Measurements from ENCODE around the gene JADE2. TPM values are rescaled to one million over a fixed set of nuclear protein-coding genes. Genes with fewer than 3 reads are reported as not detected.

The JADE2 gene
- 11.8 TPM for total RNA-seq
- 14.1 TPM for polyA plus RNA-seq
- long read RNA-seq, donor 1, result 0 reads
- long read RNA-seq, donor 2, result 0 reads
- long read RNA-seq, donor 3, partial matches to known transcripts, result 0 of 1 reads
- long read RNA-seq, donor 3, other reads (novel, unspliced or antisense), result 0 of 1 reads
- long read RNA-seq, donor 4, partial matches to known transcripts, result 0 of 1 reads
- long read RNA-seq, donor 4, other reads (novel, unspliced or antisense), result 0 of 1 reads
- long read RNA-seq, donor 5, partial matches to known transcripts, result 11 of 13 reads
- long read RNA-seq, donor 5, other reads (novel, unspliced or antisense), result 0 of 13 reads
- long read RNA-seq, donor 6, result 0 reads
- long read RNA-seq, donor 7, result 0 reads
- long read RNA-seq, donor 8, result 0 reads
- long read RNA-seq, donor 9, result 0 reads
- long read RNA-seq, donor 10, result 0 reads

DNA sequence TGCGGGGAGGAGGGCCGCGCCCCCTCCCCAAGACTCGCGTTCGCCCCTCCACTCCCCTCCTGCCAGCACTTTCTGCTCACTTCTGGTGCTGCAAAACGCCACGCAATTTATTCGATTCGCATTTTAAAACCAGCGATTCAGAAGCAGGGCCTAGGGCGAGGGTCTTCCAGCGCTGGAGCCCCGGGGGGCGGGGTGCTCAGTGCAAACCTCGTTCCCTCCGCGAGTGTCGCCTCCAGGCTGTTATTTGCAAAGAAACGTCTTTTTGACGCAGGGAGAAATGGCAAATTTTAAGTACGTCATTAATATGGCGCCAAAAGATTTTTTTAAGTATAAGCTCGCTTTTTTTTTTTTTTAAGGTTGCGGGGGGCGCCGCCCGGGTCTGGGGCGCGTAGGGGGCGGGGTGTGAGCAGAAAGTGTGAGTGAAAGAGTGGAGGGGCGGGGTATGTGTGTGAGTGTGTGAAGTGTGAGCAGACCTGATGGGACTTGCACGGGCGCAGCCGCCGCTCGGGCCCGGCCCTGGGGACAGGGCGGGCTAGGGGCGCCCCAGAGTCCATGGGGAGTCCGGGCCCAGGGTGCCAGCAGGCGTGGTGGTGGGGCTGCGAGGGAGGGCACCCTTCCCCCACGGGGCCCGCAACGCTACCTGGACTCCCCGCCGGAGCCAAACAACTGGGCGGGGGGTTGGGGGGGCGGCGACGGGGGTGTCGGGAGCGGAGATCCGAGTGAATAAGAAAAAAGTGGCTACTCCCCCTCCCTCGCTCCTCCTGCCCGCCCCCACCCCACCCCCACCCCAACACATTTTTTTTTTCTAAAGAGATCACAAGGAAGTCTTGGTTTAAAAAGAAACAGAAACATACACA is at the start of gene JADE2:
TSS of gene JADE2 (plus strand) at position 845 of the 857 bp plus-strand sequence. CDS start 10,188 bp downstream, outside the sequence.
- Histone ChIP-seq H3K27ac (ENCODE audit: low read depth in 1 of 2, low read length in 1 of 2) (peak within 1 kb of the TSS; percentile 93 to 100), H3K27me3 (ENCODE audit: control insufficient read depth in 2 of 2, insufficient read depth in 1 of 2, low read length in 1 of 2) (peaks cover 0 to 2% of the 10 kb centered on the region in 2 donors), H3K4me3 (ENCODE audit: low read length in 2 of 2) (peak within 1 kb of the TSS; percentile 70 to 89), H3K36me3 (ENCODE audit: control insufficient read depth in 2 of 2, insufficient read depth in 2 of 2, low read length in 1 of 2) (no peaks in the 10 kb centered on the region), H3K4me1 (ENCODE audit: control insufficient read depth in 2 of 2, insufficient read depth in 2 of 2, low read length in 2 of 2) (peaks cover 7 to 33% of the 10 kb centered on the region in 2 donors), H3K9me3 (ENCODE audit: control insufficient read depth in 2 of 2, insufficient read depth in 1 of 2, low read length in 1 of 2) (peaks cover 0 to 8% of the 10 kb centered on the region in 2 donors)
- peak in 5 of 9 donors; percentile 45 to 86 (median 70) for DNase-seq (ENCODE audit: low read depth in 6 of 9, low spot score in 9 of 9)
- under 1% methylated on average over 57 of the region's 57 CpGs for WGBS

- Histone ChIP-seq H3K4me3 (ENCODE audit: low read length in 2 of 2) (no peak overlapping the region), H3K27ac (ENCODE audit: low read depth in 1 of 2, low read length in 1 of 2) (no peak overlapping the region), H3K36me3 (ENCODE audit: control insufficient read depth in 2 of 2, insufficient read depth in 2 of 2, low read length in 1 of 2) (no peaks in the 10 kb centered on the region), H3K4me1 (ENCODE audit: control insufficient read depth in 2 of 2, insufficient read depth in 2 of 2, low read length in 2 of 2) (no peaks in the 10 kb centered on the region), H3K9me3 (ENCODE audit: control insufficient read depth in 2 of 2, insufficient read depth in 1 of 2, low read length in 1 of 2) (no peaks in the 10 kb centered on the region), H3K27me3 (ENCODE audit: control insufficient read depth in 2 of 2, insufficient read depth in 1 of 2, low read length in 1 of 2) (no peaks in the 10 kb centered on the region)
- WGBS, result 97% methylated on average over 14 of the region's 14 CpGs
- no peak for DNase-seq (ENCODE audit: low read depth in 6 of 9, low spot score in 9 of 9)
These were observed 47.8 kb upstream of the JADE2 start for GRCh38 chr5:134477462-134478245.

GRCh38 chr5:134479839-134480238 is 45.6 kb upstream of the JADE2 start:
- 96% methylated on average over 4 of the region's 4 CpGs for WGBS
- no peaks in the 10 kb centered on the region for H3K36me3 ChIP-seq (ENCODE audit: control insufficient read depth in 2 of 2, insufficient read depth in 2 of 2, low read length in 1 of 2)
- H3K27ac ChIP-seq (ENCODE audit: low read depth in 1 of 2, low read length in 1 of 2), result no peak overlapping the region
- DNase-seq (ENCODE audit: low read depth in 6 of 9, low spot score in 9 of 9), result no peak
- no peaks in the 10 kb centered on the region for H3K4me1 ChIP-seq (ENCODE audit: control insufficient read depth in 2 of 2, insufficient read depth in 2 of 2, low read length in 2 of 2)
- no peak overlapping the region for H3K4me3 ChIP-seq (ENCODE audit: low read length in 2 of 2)
- H3K27me3 ChIP-seq (ENCODE audit: control insufficient read depth in 2 of 2, insufficient read depth in 1 of 2, low read length in 1 of 2), result no peaks in the 10 kb centered on the region
- H3K9me3 ChIP-seq (ENCODE audit: control insufficient read depth in 2 of 2, insufficient read depth in 1 of 2, low read length in 1 of 2), result no peaks in the 10 kb centered on the region

DNA sequence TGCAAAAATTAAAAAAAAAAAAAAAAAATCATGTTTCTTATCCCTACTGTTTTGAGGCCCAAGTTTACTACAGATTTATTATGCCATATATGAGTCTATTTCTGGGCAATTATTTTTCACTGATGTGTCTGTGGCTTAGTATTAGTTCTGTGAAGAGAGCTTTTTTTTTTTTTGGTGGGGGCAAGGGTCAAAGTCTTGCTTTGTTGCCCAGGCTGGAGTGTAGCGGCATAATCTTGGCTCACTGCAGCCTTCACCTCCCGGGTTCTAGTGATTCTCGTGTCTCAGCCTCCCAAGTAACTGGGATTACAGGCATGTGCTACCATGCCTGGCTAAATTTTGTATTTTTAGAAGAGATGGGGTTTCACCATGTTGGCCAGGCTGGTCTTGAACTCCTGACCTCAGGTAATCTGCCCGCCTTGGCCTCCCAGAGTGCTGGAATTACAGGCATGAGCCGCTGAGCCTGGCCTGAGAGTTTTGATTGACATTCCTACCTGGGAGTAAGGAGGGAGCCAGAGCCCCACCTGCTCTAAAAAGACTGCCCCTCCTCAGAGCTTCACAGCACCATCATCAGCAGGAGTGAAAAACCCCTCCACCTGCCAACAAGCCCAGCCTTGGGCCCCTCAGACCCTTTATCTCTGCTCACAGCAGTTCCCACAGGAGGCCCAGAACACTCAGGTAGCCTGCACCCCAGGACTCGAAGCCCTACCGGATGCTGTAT is 36.1 kb upstream of the JADE2 start:
- Histone ChIP-seq H3K4me1 (ENCODE audit: control insufficient read depth in 2 of 2, insufficient read depth in 2 of 2, low read length in 2 of 2) (no peaks in the 10 kb centered on the region), H3K27ac (ENCODE audit: low read depth in 1 of 2, low read length in 1 of 2) (no peak overlapping the region), H3K27me3 (ENCODE audit: control insufficient read depth in 2 of 2, insufficient read depth in 1 of 2, low read length in 1 of 2) (no peaks in the 10 kb centered on the region), H3K36me3 (ENCODE audit: control insufficient read depth in 2 of 2, insufficient read depth in 2 of 2, low read length in 1 of 2) (no peaks in the 10 kb centered on the region), H3K4me3 (ENCODE audit: low read length in 2 of 2) (no peak overlapping the region), H3K9me3 (ENCODE audit: control insufficient read depth in 2 of 2, insufficient read depth in 1 of 2, low read length in 1 of 2) (no peaks in the 10 kb centered on the region)
- 98% methylated on average over 7 of the region's 7 CpGs for WGBS
- DNase-seq (ENCODE audit: low read depth in 6 of 9, low spot score in 9 of 9), result no peak

DNA sequence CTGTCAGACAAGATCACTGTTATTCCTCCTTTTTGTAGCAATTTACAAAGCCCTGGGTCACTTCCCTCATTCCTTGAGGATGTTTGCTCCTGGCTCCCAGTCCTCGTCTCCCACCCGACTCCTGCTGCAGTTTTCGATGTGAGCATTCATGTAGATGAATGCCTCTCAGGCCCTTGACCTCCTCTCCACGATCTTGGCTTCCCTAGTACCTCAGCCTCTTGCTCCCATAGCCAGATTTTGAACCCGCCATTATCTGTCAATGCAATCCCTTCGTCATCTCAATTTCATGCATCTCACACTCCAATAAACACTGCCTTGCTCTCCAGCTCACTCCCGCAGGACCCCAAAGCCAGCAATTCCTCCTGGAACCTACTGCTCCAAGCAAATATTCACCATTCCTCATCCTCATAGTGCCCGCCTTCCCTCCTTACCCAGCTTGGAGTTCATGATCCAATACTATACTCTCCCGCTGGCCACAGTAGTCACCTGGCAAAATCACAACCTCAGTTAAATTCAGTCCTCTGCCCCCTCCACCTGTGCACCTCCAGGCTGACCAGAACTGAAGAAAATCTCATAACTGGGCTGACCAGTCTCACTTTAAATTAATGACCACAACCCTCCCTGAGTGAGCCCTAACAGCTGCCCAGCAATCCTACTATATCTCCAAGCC is 35.1 kb upstream of the JADE2 start:
- Histone ChIP-seq H3K36me3 (ENCODE audit: control insufficient read depth in 2 of 2, insufficient read depth in 2 of 2, low read length in 1 of 2) (no peaks in the 10 kb centered on the region), H3K27ac (ENCODE audit: low read depth in 1 of 2, low read length in 1 of 2) (no peak overlapping the region), H3K4me1 (ENCODE audit: control insufficient read depth in 2 of 2, insufficient read depth in 2 of 2, low read length in 2 of 2) (no peaks in the 10 kb centered on the region), H3K9me3 (ENCODE audit: control insufficient read depth in 2 of 2, insufficient read depth in 1 of 2, low read length in 1 of 2) (no peaks in the 10 kb centered on the region), H3K4me3 (ENCODE audit: low read length in 2 of 2) (no peak overlapping the region), H3K27me3 (ENCODE audit: control insufficient read depth in 2 of 2, insufficient read depth in 1 of 2, low read length in 1 of 2) (no peaks in the 10 kb centered on the region)
- no peak for DNase-seq (ENCODE audit: low read depth in 6 of 9, low spot score in 9 of 9)
- WGBS, result 95% methylated on average over 9 of the region's 9 CpGs

DNA sequence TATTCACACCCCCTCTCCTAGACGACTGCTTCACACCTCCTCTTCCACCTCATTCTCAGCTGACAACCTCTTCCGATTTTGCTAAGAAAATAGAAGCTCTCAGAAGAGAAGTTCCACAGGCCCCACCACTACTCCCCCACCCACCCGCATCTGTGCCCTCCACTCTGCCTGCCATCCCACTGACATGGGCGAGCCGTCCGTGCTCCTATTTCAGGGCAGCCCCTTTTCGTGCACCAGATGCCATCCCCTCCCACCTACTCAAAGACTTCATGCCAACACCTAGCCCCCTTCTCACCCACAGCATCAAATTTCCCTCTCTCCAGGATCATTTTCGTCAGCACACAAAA is 34.6 kb upstream of the JADE2 start:
- no peak for DNase-seq (ENCODE audit: low read depth in 6 of 9, low spot score in 9 of 9)
- no peaks in the 10 kb centered on the region for H3K4me1 ChIP-seq (ENCODE audit: control insufficient read depth in 2 of 2, insufficient read depth in 2 of 2, low read length in 2 of 2)
- no peaks in the 10 kb centered on the region for H3K27me3 ChIP-seq (ENCODE audit: control insufficient read depth in 2 of 2, insufficient read depth in 1 of 2, low read length in 1 of 2)
- H3K27ac ChIP-seq (ENCODE audit: low read depth in 1 of 2, low read length in 1 of 2), result no peak overlapping the region
- no peaks in the 10 kb centered on the region for H3K9me3 ChIP-seq (ENCODE audit: control insufficient read depth in 2 of 2, insufficient read depth in 1 of 2, low read length in 1 of 2)
- H3K4me3 ChIP-seq (ENCODE audit: low read length in 2 of 2), result no peak overlapping the region
- no peaks in the 10 kb centered on the region for H3K36me3 ChIP-seq (ENCODE audit: control insufficient read depth in 2 of 2, insufficient read depth in 2 of 2, low read length in 1 of 2)
- 96% methylated on average over 8 of the region's 8 CpGs for WGBS

- Histone ChIP-seq H3K27me3 (ENCODE audit: control insufficient read depth in 2 of 2, insufficient read depth in 1 of 2, low read length in 1 of 2) (no peaks in the 10 kb centered on the region), H3K4me3 (ENCODE audit: low read length in 2 of 2) (no peak overlapping the region), H3K9me3 (ENCODE audit: control insufficient read depth in 2 of 2, insufficient read depth in 1 of 2, low read length in 1 of 2) (no peaks in the 10 kb centered on the region), H3K36me3 (ENCODE audit: control insufficient read depth in 2 of 2, insufficient read depth in 2 of 2, low read length in 1 of 2) (no peaks in the 10 kb centered on the region), H3K27ac (ENCODE audit: low read depth in 1 of 2, low read length in 1 of 2) (no peak overlapping the region), H3K4me1 (ENCODE audit: control insufficient read depth in 2 of 2, insufficient read depth in 2 of 2, low read length in 2 of 2) (no peaks in the 10 kb centered on the region)
- WGBS, result 97% methylated on average over 9 of the region's 9 CpGs
- DNase-seq (ENCODE audit: low read depth in 6 of 9, low spot score in 9 of 9), result no peak
These were observed 33.5 kb upstream of the JADE2 start for GRCh38 chr5:134491841-134492442.

- Histone ChIP-seq H3K27me3 (ENCODE audit: control insufficient read depth in 2 of 2, insufficient read depth in 1 of 2, low read length in 1 of 2) (no peaks in the 10 kb centered on the region), H3K4me1 (ENCODE audit: control insufficient read depth in 2 of 2, insufficient read depth in 2 of 2, low read length in 2 of 2) (no peaks in the 10 kb centered on the region), H3K27ac (ENCODE audit: low read depth in 1 of 2, low read length in 1 of 2) (no peak overlapping the region), H3K9me3 (ENCODE audit: control insufficient read depth in 2 of 2, insufficient read depth in 1 of 2, low read length in 1 of 2) (no peaks in the 10 kb centered on the region), H3K4me3 (ENCODE audit: low read length in 2 of 2) (no peak overlapping the region), H3K36me3 (ENCODE audit: control insufficient read depth in 2 of 2, insufficient read depth in 2 of 2, low read length in 1 of 2) (no peaks in the 10 kb centered on the region)
- WGBS, result 97% methylated on average over 6 of the region's 6 CpGs
- DNase-seq (ENCODE audit: low read depth in 6 of 9, low spot score in 9 of 9), result no peak
These were observed 32.9 kb upstream of the JADE2 start for GRCh38 chr5:134492568-134492967.
